ENCODE data around the gene IGF1R.

Gene IGF1R

GRCh38 chr15:98955331-98955730 lies 307.0 kb downstream of the IGF1R start:
- CTCF ChIA-PET: interaction anchor here (1.1 kb wide), 1 partner anchor 56 kb away, joined by 3 read pairs; no protein-coding TSS in a partner anchor

GRCh38 chr15:98955961-98956723 lies 307.8 kb downstream of the IGF1R start:
- no peak for TF ChIP-seq CTCF (IDR thresholded peaks at IDR 0.05; ENCODE audit: control extremely low read depth, extremely low read depth, low read depth, missing control alignments)
- POLR2A ChIA-PET: no interaction called here
- DNase-seq (ENCODE audit: extremely low spot score): no peak
- CTCF ChIA-PET: interaction anchor here (1.1 kb wide), 1 partner anchor 55 kb away, joined by 3 read pairs; no protein-coding TSS in a partner anchor

More at GRCh38 chr15:98955331-98955730, 307.0 kb downstream of the IGF1R start:
- POLR2A ChIA-PET: no interaction called here
- no peak for DNase-seq (ENCODE audit: extremely low spot score)
- TF ChIP-seq CTCF (IDR thresholded peaks at IDR 0.05; ENCODE audit: control extremely low read depth, extremely low read depth, low read depth, missing control alignments): no peak

DNA sequence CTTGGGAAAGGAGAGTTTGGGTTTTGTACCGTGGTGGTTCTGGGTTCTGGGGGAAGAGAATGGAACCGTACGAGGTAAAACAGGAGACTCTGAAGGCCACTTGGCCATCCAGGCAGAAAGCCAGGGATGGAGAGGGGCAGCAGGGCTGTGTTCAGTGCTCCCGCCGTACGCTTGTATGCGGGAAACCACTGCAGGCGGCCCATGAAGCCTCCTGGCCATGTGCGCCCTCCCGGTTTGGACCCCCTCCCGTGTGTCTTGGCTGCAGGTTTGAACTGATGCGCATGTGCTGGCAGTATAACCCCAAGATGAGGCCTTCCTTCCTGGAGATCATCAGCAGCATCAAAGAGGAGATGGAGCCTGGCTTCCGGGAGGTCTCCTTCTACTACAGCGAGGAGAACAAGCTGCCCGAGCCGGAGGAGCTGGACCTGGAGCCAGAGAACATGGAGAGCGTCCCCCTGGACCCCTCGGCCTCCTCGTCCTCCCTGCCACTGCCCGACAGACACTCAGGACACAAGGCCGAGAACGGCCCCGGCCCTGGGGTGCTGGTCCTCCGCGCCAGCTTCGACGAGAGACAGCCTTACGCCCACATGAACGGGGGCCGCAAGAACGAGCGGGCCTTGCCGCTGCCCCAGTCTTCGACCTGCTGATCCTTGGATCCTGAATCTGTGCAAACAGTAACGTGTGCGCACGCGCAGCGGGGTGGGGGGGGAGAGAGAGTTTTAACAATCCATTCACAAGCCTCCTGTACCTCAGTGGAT lies 308.6 kb downstream of the IGF1R start:
- CTCF ChIA-PET: no interaction called here
- no peak for TF ChIP-seq CTCF (IDR thresholded peaks at IDR 0.05; ENCODE audit: control extremely low read depth, extremely low read depth, low read depth, missing control alignments)
- POLR2A ChIA-PET: no interaction called here
- DNase-seq (ENCODE audit: extremely low spot score): no peak

DNA sequence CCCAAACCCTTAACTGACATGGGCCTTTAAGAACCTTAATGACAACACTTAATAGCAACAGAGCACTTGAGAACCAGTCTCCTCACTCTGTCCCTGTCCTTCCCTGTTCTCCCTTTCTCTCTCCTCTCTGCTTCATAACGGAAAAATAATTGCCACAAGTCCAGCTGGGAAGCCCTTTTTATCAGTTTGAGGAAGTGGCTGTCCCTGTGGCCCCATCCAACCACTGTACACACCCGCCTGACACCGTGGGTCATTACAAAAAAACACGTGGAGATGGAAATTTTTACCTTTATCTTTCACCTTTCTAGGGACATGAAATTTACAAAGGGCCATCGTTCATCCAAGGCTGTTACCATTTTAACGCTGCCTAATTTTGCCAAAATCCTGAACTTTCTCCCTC lies 309.3 kb downstream of the IGF1R start:
- POLR2A ChIA-PET: no interaction called here
- no peak for DNase-seq (ENCODE audit: extremely low spot score)
- no peak for TF ChIP-seq CTCF (IDR thresholded peaks at IDR 0.05; ENCODE audit: control extremely low read depth, extremely low read depth, low read depth, missing control alignments)
- CTCF ChIA-PET: no interaction called here

GRCh38 chr15:98958076-98958475 lies 309.7 kb downstream of the IGF1R start:
- no peak for DNase-seq (ENCODE audit: extremely low spot score)
- no peak for TF ChIP-seq CTCF (IDR thresholded peaks at IDR 0.05; ENCODE audit: control extremely low read depth, extremely low read depth, low read depth, missing control alignments)
- ChIA-PET CTCF (no interaction called here), POLR2A (no interaction called here)

DNA sequence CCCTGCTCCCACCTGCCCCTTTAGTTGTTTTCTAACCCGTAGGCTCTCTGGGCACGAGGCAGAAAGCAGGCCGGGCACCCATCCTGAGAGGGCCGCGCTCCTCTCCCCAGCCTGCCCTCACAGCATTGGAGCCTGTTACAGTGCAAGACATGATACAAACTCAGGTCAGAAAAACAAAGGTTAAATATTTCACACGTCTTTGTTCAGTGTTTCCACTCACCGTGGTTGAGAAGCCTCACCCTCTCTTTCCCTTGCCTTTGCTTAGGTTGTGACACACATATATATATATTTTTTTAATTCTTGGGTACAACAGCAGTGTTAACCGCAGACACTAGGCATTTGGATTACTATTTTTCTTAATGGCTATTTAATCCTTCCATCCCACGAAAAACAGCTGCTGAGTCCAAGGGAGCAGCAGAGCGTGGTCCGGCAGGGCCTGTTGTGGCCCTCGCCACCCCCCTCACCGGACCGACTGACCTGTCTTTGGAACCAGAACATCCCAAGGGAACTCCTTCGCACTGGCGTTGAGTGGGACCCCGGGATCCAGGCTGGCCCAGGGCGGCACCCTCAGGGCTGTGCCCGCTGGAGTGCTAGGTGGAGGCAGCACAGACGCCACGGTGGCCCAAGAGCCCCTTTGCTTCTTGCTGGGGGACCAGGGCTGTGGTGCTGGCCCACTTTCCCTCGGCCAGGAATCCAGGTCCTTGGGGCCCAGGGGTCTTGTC lies 310.7 kb downstream of the IGF1R start:
- DNase-seq (ENCODE audit: extremely low spot score): no peak
- POLR2A ChIA-PET: no interaction called here
- CTCF ChIA-PET: no interaction called here
- no peak for TF ChIP-seq CTCF (IDR thresholded peaks at IDR 0.05; ENCODE audit: control extremely low read depth, extremely low read depth, low read depth, missing control alignments)

Data from GM10248 (cell line).